ENCODE measurements around the gene OR1N2. TPM values are rescaled to one million over a fixed set of nuclear protein-coding genes. Genes with fewer than 3 reads are reported as not detected.

The OR1N2 gene
- total RNA-seq, 4 donors from 2014 or later: not detected

- TF ChIP-seq, protein P1, sequence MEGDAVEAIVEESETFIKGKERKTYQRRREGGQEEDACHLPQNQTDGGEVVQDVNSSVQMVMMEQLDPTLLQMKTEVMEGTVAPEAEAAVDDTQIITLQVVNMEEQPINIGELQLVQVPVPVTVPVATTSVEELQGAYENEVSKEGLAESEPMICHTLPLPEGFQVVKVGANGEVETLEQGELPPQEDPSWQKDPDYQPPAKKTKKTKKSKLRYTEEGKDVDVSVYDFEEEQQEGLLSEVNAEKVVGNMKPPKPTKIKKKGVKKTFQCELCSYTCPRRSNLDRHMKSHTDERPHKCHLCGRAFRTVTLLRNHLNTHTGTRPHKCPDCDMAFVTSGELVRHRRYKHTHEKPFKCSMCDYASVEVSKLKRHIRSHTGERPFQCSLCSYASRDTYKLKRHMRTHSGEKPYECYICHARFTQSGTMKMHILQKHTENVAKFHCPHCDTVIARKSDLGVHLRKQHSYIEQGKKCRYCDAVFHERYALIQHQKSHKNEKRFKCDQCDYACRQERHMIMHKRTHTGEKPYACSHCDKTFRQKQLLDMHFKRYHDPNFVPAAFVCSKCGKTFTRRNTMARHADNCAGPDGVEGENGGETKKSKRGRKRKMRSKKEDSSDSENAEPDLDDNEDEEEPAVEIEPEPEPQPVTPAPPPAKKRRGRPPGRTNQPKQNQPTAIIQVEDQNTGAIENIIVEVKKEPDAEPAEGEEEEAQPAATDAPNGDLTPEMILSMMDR (IDR thresholded peaks at IDR 0.05; ENCODE audit: low read depth): no peak
Observed at GRCh38 chr9:122527193-122527592, 25.7 kb upstream of the OR1N2 start, which contains the start of gene OR1N1. Gene OR1N1, minus strand, starts transcription at chr9:122527293. Its CDS starts 0 bp downstream, at chr9:122527293.

DNA sequence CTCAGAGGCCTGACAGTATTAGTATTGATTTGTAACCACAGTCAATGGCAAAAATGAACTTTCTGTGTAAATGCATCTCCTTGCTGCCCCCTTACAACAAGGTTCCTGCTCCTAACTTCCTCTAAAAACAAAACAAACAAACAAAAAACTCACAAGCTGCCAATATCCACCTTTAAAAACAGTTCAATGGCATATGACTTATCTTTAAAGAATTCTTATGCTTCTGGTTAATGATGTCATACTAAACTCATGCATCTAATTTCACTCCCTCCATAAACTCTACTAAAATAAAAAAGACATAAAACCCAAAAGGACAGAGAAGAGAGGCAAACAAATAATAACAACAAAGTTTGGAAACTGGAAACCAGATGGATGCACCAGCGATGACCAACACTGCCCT lies 16.8 kb upstream of the OR1N2 start:
- TF ChIP-seq, protein P1 (IDR thresholded peaks at IDR 0.05; ENCODE audit: low read depth): no peak

DNA sequence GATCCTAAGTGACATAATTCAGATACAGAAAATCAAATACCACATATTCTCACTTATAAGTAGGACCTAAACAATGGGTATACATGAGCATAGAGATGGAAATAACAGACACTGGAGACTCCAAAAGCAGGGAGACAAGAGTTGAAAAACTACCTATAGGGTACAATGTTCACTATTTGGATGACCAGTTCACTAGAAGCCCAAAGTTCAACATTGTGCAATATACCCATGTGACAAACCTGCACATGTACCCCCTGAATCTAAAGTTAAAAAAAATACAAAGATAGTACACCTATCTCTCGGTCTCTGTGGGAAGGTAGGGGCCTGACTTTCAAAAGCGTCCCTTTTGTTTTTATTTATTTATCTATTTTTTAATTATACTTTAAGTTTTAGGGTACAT lies 14.2 kb upstream of the OR1N2 start:
- TF ChIP-seq, protein P1 (IDR thresholded peaks at IDR 0.05; ENCODE audit: low read depth): no peak

- TF ChIP-seq, protein P1 (IDR thresholded peaks at IDR 0.05; ENCODE audit: low read depth): no peak
Observed at GRCh38 chr9:122546196-122546595, 6.7 kb upstream of the OR1N2 start.

GRCh38 chr9:122551371-122551770 lies 1.5 kb upstream of the OR1N2 start:
- TF ChIP-seq, protein P1 (IDR thresholded peaks at IDR 0.05; ENCODE audit: low read depth): no peak

GRCh38 chr9:122561446-122561845 lies 8.5 kb downstream of the OR1N2 start:
- TF ChIP-seq, protein P1 (IDR thresholded peaks at IDR 0.05; ENCODE audit: low read depth): no peak

- TF ChIP-seq, protein P1 (IDR thresholded peaks at IDR 0.05; ENCODE audit: low read depth): no peak
Observed at GRCh38 chr9:122562134-122562760, 9.3 kb downstream of the OR1N2 start.
